ENCODE results near the gene SH3BP4. TPM values are rescaled to one million over a fixed set of nuclear protein-coding genes. Genes with fewer than 3 reads are reported as not detected.

Gene SH3BP4
- total RNA-seq, 2 experiments from 2014 or later: 0.06 TPM; not detected in 1

DNA sequence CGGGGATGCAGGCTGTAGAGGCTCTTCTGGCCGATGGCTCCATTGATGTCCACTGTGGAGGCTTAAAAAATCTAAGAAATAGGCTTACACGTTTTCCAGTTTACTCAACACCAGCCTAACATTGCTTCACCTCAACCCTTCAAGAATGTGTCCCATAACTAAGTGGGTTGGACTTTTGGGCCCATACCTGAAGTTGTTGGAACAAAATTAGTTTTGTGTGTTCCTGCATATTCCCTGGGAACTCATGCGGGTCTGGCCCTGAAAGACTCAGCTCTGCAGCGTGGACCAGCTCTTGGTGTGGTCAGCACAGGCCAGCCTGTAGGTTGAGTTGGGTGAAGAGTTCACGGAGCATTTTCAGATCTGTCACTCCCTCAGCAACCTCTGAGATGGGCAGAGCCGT lies 38.5 kb downstream of the SH3BP4 start:
- TF ChIP-seq, protein P1, sequence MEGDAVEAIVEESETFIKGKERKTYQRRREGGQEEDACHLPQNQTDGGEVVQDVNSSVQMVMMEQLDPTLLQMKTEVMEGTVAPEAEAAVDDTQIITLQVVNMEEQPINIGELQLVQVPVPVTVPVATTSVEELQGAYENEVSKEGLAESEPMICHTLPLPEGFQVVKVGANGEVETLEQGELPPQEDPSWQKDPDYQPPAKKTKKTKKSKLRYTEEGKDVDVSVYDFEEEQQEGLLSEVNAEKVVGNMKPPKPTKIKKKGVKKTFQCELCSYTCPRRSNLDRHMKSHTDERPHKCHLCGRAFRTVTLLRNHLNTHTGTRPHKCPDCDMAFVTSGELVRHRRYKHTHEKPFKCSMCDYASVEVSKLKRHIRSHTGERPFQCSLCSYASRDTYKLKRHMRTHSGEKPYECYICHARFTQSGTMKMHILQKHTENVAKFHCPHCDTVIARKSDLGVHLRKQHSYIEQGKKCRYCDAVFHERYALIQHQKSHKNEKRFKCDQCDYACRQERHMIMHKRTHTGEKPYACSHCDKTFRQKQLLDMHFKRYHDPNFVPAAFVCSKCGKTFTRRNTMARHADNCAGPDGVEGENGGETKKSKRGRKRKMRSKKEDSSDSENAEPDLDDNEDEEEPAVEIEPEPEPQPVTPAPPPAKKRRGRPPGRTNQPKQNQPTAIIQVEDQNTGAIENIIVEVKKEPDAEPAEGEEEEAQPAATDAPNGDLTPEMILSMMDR (conservative IDR thresholded peaks at IDR 0.05; ENCODE audit: low read length): no peak
- no peak for TF ChIP-seq EZH2phosphoT487 (IDR thresholded peaks at IDR 0.05; ENCODE audit: borderline replicate concordance, low read depth, low read length)
- Histone ChIP-seq H3K4me3 (ENCODE audit: low read depth, low read length, poor library complexity, severe bottlenecking) (no peak overlapping the region), H2AFZ (ENCODE audit: low read length) (no peak overlapping the region), H3K27ac (ENCODE audit: low read depth, low read length, poor library complexity, severe bottlenecking) (no peak overlapping the region), H3K9me2 (ENCODE audit: insufficient read depth, low read length) (no peaks in the 10 kb centered on the region), H3K4me2 (ENCODE audit: low read length) (no peak overlapping the region), H3K79me2 (ENCODE audit: insufficient read depth, low read depth, low read length) (no peaks in the 10 kb centered on the region), H3K4me1 (ENCODE audit: insufficient read depth, low read length, poor library complexity, severe bottlenecking) (peaks cover 29% of the 10 kb centered on the region), H4K20me1 (ENCODE audit: insufficient read depth, low read length) (no peaks in the 10 kb centered on the region), H3K36me3 (ENCODE audit: insufficient read depth, low read length) (no peaks in the 10 kb centered on the region), H3K9me3 (ENCODE audit: low read length) (no peaks in the 10 kb centered on the region)
- BruUV-seq (replicated peaks): no TSS peak
- intact Hi-C loops (cut with micrococcal nuclease; ENCODE audit: unreplicated experiment): no loop called here
- no peak for DNase-seq (ENCODE audit: low spot score)
- ChIA-PET POLR2A (no interaction called here), CTCF (ENCODE audit: unreplicated experiment) (no interaction called here)

DNA sequence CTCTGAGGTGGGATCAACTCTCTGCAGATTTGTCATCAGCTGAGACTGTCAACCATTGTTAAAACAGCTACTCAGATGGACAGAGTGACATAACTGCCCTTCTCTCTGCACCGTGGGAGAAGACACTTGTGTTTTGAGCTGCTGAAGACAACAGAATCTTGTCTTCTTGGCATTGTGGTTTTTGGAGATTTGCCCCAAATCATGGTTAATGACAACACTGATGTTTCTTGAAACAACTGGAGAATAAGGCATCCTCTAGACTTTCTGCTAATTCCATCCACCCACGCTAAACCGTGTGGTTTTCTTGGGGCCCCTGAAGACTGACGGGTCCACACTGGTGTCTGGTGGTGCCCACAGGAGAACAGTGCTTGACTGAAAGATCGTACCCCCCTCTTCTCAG lies 39.5 kb downstream of the SH3BP4 start:
- Histone ChIP-seq H3K9me2 (ENCODE audit: insufficient read depth, low read length) (no peaks in the 10 kb centered on the region), H4K20me1 (ENCODE audit: insufficient read depth, low read length) (no peaks in the 10 kb centered on the region), H3K27ac (ENCODE audit: low read depth, low read length, poor library complexity, severe bottlenecking) (no peak overlapping the region), H3K36me3 (ENCODE audit: insufficient read depth, low read length) (no peaks in the 10 kb centered on the region), H3K79me2 (ENCODE audit: insufficient read depth, low read depth, low read length) (no peaks in the 10 kb centered on the region), H3K4me3 (ENCODE audit: low read depth, low read length, poor library complexity, severe bottlenecking) (no peak overlapping the region), H2AFZ (ENCODE audit: low read length) (no peak overlapping the region), H3K9me3 (ENCODE audit: low read length) (no peaks in the 10 kb centered on the region), H3K4me1 (ENCODE audit: insufficient read depth, low read length, poor library complexity, severe bottlenecking) (peaks cover 31% of the 10 kb centered on the region), H3K4me2 (ENCODE audit: low read length) (no peak overlapping the region)
- POLR2A ChIA-PET: no interaction called here
- intact Hi-C loops (cut with micrococcal nuclease; ENCODE audit: unreplicated experiment): no loop called here
- DNase-seq (ENCODE audit: low spot score): no peak
- no peak for TF ChIP-seq EZH2phosphoT487 (IDR thresholded peaks at IDR 0.05; ENCODE audit: borderline replicate concordance, low read depth, low read length)
- TF ChIP-seq, protein P1 (conservative IDR thresholded peaks at IDR 0.05; ENCODE audit: low read length): no peak
- BruUV-seq (replicated peaks): no TSS peak
- CTCF ChIA-PET (ENCODE audit: unreplicated experiment): no interaction called here

DNA sequence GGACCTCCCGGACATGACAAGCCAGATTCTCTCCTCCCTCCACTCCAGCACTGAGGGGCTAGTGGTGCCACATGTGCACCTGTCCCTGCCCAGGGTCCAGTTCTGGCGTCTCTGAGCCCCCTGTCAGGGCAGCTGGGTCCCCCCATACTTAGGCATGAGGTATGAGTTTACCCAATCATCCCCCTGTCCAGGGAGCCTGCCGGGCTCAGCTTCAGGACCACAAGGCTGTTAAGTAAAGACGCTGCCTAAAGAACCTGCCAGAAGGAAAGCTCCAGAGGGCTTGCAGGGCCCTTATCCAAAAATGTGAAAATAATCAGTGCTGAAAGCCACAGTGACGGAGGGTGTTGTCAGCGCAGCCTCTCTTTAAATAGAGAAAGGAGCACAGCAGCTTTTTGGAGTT lies 40.0 kb downstream of the SH3BP4 start:
- CTCF ChIA-PET (ENCODE audit: unreplicated experiment): no interaction called here
- intact Hi-C loops (cut with micrococcal nuclease; ENCODE audit: unreplicated experiment): no loop called here
- no peak for TF ChIP-seq EZH2phosphoT487 (IDR thresholded peaks at IDR 0.05; ENCODE audit: borderline replicate concordance, low read depth, low read length)
- TF ChIP-seq, protein P1 (conservative IDR thresholded peaks at IDR 0.05; ENCODE audit: low read length): no peak
- no TSS peak for BruUV-seq (replicated peaks)
- Histone ChIP-seq H3K79me2 (ENCODE audit: insufficient read depth, low read depth, low read length) (no peaks in the 10 kb centered on the region), H3K27ac (ENCODE audit: low read depth, low read length, poor library complexity, severe bottlenecking) (no peak overlapping the region), H3K36me3 (ENCODE audit: insufficient read depth, low read length) (no peaks in the 10 kb centered on the region), H3K4me3 (ENCODE audit: low read depth, low read length, poor library complexity, severe bottlenecking) (no peak overlapping the region), H2AFZ (ENCODE audit: low read length) (no peak overlapping the region), H3K4me2 (ENCODE audit: low read length) (no peak overlapping the region), H3K9me2 (ENCODE audit: insufficient read depth, low read length) (no peaks in the 10 kb centered on the region), H3K9me3 (ENCODE audit: low read length) (no peaks in the 10 kb centered on the region), H4K20me1 (ENCODE audit: insufficient read depth, low read length) (no peaks in the 10 kb centered on the region), H3K4me1 (ENCODE audit: insufficient read depth, low read length, poor library complexity, severe bottlenecking) (peaks cover 31% of the 10 kb centered on the region)
- DNase-seq (ENCODE audit: low spot score): no peak
- POLR2A ChIA-PET: interaction anchor here (0.5 to 0.6 kb wide), 2 partner anchors 52 to 177 kb away, joined by 3 read pairs; no protein-coding TSS in a partner anchor
